Colonic mucosa (tissue), 4 donors: ENCODE measurements around the gene JMJD4. TPM values are rescaled to one million over a fixed set of nuclear protein-coding genes. Genes with fewer than 3 reads are reported as not detected.
"Not testable (repeated sequence)": the region's sequence is repeated elsewhere in the genome, so short reads cannot be mapped to it uniquely, and the experiment has no call there.

Experiments used
- DNase-seq: peaks from one replicate; pipeline ENCODE4 v3.0.0-alpha.2; 2020
- H3K27ac ChIP-seq: fragments of 200-600 bp; one replicate; pipeline ENCODE4 v1.8.0; 2021
- H3K27me3 ChIP-seq: fragments of 200-600 bp; one replicate; pipeline ENCODE4 v1.8.0; 2021
- H3K36me3 ChIP-seq: fragments of 200-600 bp; one replicate; pipeline ENCODE4 v1.8.0; 2021
- H3K4me1 ChIP-seq: fragments of 200-600 bp; one replicate; pipeline ENCODE4 v1.8.0; 2021; ENCODE audit warnings: mild to moderate bottlenecking
- H3K4me3 ChIP-seq: fragments of 200-600 bp; one replicate; pipeline ENCODE4 v1.8.0; 2021
- H3K9ac ChIP-seq, 2 donors: one replicate each; pipeline ENCODE4 v1.7.0; 2013; ENCODE audit warnings: control low read depth in 2 of 2, low read depth in 2 of 2, low read length in 2 of 2
- H3K9me3 ChIP-seq: fragments of 200-600 bp; one replicate; pipeline ENCODE4 v1.8.0; 2021
- CTCF ChIP-seq: fragments of 200-600 bp; IDR thresholded peaks from one replicate; pipeline ENCODE4 v1.8.0; 2022; ENCODE audit warnings: antibody characterized with exemption, mild to moderate bottlenecking
- intact Hi-C: fragments of 100-400 bp; cut with DNase I; formaldehyde crosslinking; loops from one replicate; pipeline ENCODE4 v1.14.1; 2022
- total RNA-seq, 2 donors: library from RNA; stranded (reverse); fragmentation: NEBNext Ultra II Directional in 1 of 2; extraction: Animal tissue kit (Norgen Biotek cat#: 25700) in 1 of 2; gene quantifications; one replicate each; pipeline ENCODE4 v1.2.1, GENCODE V29; 2021
- donor health status: healthy.
- donor health status: DM: no; HTN: no; CAD: no.
- donor health status: DM: no; HTN: no; CAD: no.

The JMJD4 gene
- total RNA-seq, 2 donors from 2014 or later = 9.0 to 16.0 TPM

- H3K9ac ChIP-seq = no peak overlapping the region
- H3K27me3 ChIP-seq = no peaks in the 10 kb centered on the region
- no peak for DNase-seq
- no peaks in the 10 kb centered on the region for H3K4me1 ChIP-seq
- no peak for TF ChIP-seq CTCF
- no peaks in the 10 kb centered on the region for H3K9me3 ChIP-seq
- H3K36me3 ChIP-seq = no peaks in the 10 kb centered on the region
- no peak overlapping the region for H3K27ac ChIP-seq
- no peak overlapping the region for H3K4me3 ChIP-seq
- intact Hi-C loops = no loop called here
Measured at GRCh38 chr1:227707846-227708245, 27.3 kb downstream of the JMJD4 start.

- H3K27ac ChIP-seq, H3K4me3 ChIP-seq, DNase-seq, H3K36me3 ChIP-seq, H3K9ac ChIP-seq, H3K9me3 ChIP-seq, H3K4me1 ChIP-seq, H3K27me3 ChIP-seq, intact Hi-C loops: not testable (repeated sequence)
Measured at GRCh38 chr1:227701631-227702030, 33.5 kb downstream of the JMJD4 start.

GRCh38 chr1:227697321-227697864 lies 37.7 kb downstream of the JMJD4 start:
- Histone ChIP-seq H3K27ac (no peak overlapping the region), H3K9me3 (no peaks in the 10 kb centered on the region), H3K4me3 (no peak overlapping the region), H3K9ac (no peak overlapping the region), H3K4me1 (no peaks in the 10 kb centered on the region), H3K36me3 (no peaks in the 10 kb centered on the region), H3K27me3 (no peaks in the 10 kb centered on the region)
- intact Hi-C loops = no loop called here
- no peak for TF ChIP-seq CTCF
- DNase-seq = no peak

GRCh38 chr1:227685807-227686206 lies 49.3 kb downstream of the JMJD4 start:
- no peak for DNase-seq
- TF ChIP-seq CTCF = no peak
- H3K9ac ChIP-seq = no peak overlapping the region
- no peaks in the 10 kb centered on the region for H3K4me1 ChIP-seq
- no peak overlapping the region for H3K27ac ChIP-seq
- H3K27me3 ChIP-seq = no peaks in the 10 kb centered on the region
- no peaks in the 10 kb centered on the region for H3K36me3 ChIP-seq
- intact Hi-C loops = no loop called here
- H3K4me3 ChIP-seq = no peak overlapping the region
- H3K9me3 ChIP-seq = no peaks in the 10 kb centered on the region

Other genes starting within 250 kb of the JMJD4 start
- 10 to 100 TPM in 1 of 2 donors, 1 to 10 TPM in 1; 7.4 to 10.4 TPM for gene ZNF678, start 171.7 kb downstream of the JMJD4 start, total RNA-seq
- 10 to 100 TPM; 19.0 to 28.0 TPM for gene SNAP47, start 133 bp upstream of the JMJD4 start, total RNA-seq
- not detected for gene PRSS38, start 80.4 kb upstream of the JMJD4 start, total RNA-seq
- gene WNT9A, start 212.6 kb upstream of the JMJD4 start, total RNA-seq = 1 to 10 TPM; 2.6 to 3.3 TPM